ENCODE results near the gene PHKB.

DNA sequence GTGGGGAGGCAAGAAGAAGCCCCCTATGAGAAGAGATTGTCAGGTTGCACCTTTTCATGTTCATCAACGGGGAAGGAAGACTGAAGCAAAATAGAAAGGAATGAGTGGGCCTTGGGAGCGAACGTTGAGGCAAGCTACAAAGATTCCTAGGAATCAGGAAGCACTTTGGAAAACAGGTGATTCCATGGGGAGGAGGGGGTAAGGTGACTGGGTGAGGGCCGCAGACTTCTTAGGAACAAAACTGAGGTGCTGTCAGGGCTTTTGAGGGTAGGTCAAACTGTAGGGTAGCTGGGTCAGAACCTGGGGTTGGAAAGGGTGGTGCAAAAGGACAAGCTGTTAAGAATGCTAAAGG, 796 bp upstream of the PHKB start:
- TF ChIP-seq FOS (IDR thresholded peaks at IDR 0.05; ENCODE audit: borderline replicate concordance, insufficient read depth, low read length) (no peak), JUN (IDR thresholded peaks at IDR 0.05; ENCODE audit: borderline replicate concordance, insufficient read depth, insufficient read length, low read depth) (no peak), POLR2AphosphoS5 (IDR thresholded peaks at IDR 0.05; ENCODE audit: insufficient read depth, low read depth, low read length) (no peak)
- TF ChIP-seq, protein P1, sequence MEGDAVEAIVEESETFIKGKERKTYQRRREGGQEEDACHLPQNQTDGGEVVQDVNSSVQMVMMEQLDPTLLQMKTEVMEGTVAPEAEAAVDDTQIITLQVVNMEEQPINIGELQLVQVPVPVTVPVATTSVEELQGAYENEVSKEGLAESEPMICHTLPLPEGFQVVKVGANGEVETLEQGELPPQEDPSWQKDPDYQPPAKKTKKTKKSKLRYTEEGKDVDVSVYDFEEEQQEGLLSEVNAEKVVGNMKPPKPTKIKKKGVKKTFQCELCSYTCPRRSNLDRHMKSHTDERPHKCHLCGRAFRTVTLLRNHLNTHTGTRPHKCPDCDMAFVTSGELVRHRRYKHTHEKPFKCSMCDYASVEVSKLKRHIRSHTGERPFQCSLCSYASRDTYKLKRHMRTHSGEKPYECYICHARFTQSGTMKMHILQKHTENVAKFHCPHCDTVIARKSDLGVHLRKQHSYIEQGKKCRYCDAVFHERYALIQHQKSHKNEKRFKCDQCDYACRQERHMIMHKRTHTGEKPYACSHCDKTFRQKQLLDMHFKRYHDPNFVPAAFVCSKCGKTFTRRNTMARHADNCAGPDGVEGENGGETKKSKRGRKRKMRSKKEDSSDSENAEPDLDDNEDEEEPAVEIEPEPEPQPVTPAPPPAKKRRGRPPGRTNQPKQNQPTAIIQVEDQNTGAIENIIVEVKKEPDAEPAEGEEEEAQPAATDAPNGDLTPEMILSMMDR (IDR thresholded peaks at IDR 0.05; ENCODE audit: extremely low read depth in 1 of 2, insufficient read depth in 1 of 2, low read depth in 1 of 2, low read length in 2 of 2), result no peak

All from endothelial cell of umbilical vein (primary cell).